PFSK-1 (cell line): ENCODE data around the gene TTLL5.

Source experiments
- POLR2AphosphoS5 ChIP-seq: IDR thresholded peaks from 2 replicates; pipeline ENCODE4 v1.6.1; 2012; ENCODE audit warnings: low read depth, mild to moderate bottlenecking, control low read depth, low read length, moderate library complexity
- TF ChIP-seq, protein P1 (sequence below), 2 experiments: IDR thresholded peaks; 2 replicates each; pipeline versions ENCODE4 v1.6.1 to v1.8.0; 2011 to 2012; ENCODE audit warnings: low read depth in 2 of 2, low read length in 2 of 2, control low read depth in 1 of 2, inconsistent platforms in 1 of 2, mild to moderate bottlenecking in 1 of 2, moderate library complexity in 1 of 2; ENCODE audit not compliant: insufficient read depth in 1 of 2

GRCh38 chr14:75628816-75629215 is 32.2 kb upstream of the TTLL5 start:
- TF ChIP-seq, protein P1, sequence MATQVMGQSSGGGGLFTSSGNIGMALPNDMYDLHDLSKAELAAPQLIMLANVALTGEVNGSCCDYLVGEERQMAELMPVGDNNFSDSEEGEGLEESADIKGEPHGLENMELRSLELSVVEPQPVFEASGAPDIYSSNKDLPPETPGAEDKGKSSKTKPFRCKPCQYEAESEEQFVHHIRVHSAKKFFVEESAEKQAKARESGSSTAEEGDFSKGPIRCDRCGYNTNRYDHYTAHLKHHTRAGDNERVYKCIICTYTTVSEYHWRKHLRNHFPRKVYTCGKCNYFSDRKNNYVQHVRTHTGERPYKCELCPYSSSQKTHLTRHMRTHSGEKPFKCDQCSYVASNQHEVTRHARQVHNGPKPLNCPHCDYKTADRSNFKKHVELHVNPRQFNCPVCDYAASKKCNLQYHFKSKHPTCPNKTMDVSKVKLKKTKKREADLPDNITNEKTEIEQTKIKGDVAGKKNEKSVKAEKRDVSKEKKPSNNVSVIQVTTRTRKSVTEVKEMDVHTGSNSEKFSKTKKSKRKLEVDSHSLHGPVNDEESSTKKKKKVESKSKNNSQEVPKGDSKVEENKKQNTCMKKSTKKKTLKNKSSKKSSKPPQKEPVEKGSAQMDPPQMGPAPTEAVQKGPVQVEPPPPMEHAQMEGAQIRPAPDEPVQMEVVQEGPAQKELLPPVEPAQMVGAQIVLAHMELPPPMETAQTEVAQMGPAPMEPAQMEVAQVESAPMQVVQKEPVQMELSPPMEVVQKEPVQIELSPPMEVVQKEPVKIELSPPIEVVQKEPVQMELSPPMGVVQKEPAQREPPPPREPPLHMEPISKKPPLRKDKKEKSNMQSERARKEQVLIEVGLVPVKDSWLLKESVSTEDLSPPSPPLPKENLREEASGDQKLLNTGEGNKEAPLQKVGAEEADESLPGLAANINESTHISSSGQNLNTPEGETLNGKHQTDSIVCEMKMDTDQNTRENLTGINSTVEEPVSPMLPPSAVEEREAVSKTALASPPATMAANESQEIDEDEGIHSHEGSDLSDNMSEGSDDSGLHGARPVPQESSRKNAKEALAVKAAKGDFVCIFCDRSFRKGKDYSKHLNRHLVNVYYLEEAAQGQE (IDR thresholded peaks at IDR 0.05; ENCODE audit: insufficient read depth in 1 of 2, low read depth in 2 of 2, low read length in 2 of 2), result no peak
- no peak for TF ChIP-seq POLR2AphosphoS5
